Left forelimb (tissue), 1 donor: ENCODE results near the gene TNFRSF8.
A peak's percentile ranks its signal among the peaks of the same experiment; 100 is the strongest.

Experiments
- DNase-seq: peaks from one replicate; pipeline ENCODE4 v3.0.0-alpha.2; 2018; ENCODE audit warnings: low spot score

Gene TNFRSF8

GRCh38 chr1:12176298-12177118 is 113.4 kb downstream of the TNFRSF8 start:
- no peak for DNase-seq

GRCh38 chr1:12177156-12177998 is 114.3 kb downstream of the TNFRSF8 start:
- no peak for DNase-seq

DNA sequence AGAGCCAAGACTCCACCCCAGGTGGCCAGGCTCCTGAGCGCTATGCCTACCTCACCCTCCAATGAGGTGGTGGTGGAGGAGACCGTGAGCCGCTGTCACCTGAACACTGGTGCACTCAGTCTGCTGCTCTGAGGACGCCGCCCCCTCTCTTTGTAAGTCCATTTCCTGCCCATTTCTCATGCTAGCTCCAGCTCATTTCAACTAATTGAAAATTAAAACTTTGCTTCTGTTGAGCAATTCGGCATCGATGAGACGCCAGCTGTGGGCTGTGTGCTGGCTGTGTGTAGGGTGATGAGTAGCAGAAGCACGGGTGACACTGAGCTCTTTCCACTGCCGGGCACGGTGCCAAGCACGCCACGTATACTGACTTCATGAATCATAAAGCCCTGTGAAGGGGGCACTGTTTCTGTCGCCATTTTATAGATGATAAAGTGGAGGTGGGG is 114.9 kb downstream of the TNFRSF8 start:
- no peak for DNase-seq

- DNase-seq: no peak
Observed at GRCh38 chr1:12178511-12178910, 115.4 kb downstream of the TNFRSF8 start.

DNA sequence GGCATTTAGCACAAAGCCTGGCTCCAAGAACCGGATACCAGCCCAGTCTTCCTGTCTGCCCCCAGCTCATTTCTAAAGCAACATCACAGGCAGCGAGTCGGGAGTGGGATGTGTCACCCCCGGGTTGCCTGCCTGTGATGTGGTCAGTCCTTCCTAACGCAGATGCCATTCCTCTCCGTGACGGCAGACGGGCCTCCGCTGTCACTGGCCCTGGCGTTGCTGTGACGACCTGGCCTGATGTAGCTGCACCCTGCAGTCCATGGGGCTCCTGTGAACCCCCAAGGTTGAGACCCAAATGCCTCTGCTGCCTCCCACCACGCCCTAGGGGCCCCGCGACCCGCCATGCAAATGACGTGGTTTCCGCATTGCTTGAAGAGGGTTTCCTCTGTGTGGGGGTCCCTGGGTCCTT is 116.0 kb downstream of the TNFRSF8 start:
- DNase-seq: no peak

GRCh38 chr1:12179676-12180075 is 116.6 kb downstream of the TNFRSF8 start:
- no peak for DNase-seq

- DNase-seq: no peak
Observed at GRCh38 chr1:12180315-12180714, 117.2 kb downstream of the TNFRSF8 start.

DNA sequence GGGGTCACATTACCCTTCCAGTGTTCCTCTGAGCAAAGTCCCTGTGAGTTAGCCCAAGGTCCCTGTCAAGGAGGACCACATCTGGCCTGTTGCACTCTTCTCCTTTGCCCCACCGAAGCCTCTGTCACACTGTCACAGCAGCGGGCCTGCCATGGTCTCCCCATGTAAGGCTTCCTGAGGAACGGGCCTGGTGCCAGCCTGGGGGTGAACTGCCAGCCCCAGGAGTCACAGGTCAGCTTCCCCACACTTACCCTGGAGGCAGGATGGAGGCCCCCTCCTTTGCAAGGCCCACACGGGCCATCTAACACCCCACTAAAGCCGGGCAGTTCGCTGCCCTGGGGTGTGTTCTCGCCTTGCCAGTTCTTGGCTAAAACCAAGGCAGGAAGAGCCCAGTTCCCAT is 117.8 kb downstream of the TNFRSF8 start:
- DNase-seq: no peak

DNA sequence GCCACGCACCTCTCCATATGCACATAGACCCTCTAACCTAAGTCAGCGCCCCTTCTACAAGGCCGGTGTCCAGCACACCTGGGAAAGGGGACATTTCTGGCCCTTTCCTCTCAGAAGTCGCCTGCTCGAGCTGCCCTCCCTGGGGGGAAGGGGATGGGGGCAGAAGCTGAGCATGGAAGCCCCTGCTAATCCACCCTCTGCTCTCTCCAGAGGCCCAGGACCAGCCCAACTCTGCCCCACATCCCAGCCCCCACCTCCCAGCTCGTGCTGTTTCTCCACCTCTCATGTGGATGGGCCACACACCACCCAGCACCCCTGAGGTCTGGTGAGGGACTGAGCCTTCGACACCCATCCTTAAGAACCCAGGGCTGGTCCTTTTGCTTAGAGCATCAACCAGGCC is 118.5 kb downstream of the TNFRSF8 start:
- DNase-seq: no peak

DNA sequence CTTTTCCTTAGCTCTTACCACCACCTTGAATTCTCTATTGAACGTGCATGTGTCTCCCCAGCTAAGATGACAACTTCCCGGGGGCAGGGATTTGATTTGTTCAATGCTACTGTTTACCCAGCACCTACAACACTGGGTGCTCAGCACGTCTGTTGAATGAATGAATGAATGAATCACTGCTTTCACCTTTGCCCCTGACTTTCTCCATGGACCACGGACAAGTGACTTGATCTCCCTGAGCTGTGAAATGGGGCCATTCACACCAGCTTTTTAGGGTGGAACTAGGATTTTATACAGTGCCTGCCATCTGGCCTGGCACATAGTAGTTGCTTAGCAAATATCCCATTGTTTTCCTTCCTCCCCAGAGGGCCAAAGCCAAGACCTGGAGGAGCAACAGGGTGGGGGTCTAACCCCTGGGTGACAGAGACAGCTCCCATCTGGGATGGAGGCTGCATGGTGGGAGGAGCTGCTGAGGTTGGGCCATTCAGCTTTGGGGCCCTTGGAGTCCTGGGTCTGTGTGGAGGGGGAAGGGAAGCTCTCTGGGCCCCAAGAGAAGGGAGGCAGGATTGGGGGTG is 119.4 kb downstream of the TNFRSF8 start:
- no peak for DNase-seq

DNA sequence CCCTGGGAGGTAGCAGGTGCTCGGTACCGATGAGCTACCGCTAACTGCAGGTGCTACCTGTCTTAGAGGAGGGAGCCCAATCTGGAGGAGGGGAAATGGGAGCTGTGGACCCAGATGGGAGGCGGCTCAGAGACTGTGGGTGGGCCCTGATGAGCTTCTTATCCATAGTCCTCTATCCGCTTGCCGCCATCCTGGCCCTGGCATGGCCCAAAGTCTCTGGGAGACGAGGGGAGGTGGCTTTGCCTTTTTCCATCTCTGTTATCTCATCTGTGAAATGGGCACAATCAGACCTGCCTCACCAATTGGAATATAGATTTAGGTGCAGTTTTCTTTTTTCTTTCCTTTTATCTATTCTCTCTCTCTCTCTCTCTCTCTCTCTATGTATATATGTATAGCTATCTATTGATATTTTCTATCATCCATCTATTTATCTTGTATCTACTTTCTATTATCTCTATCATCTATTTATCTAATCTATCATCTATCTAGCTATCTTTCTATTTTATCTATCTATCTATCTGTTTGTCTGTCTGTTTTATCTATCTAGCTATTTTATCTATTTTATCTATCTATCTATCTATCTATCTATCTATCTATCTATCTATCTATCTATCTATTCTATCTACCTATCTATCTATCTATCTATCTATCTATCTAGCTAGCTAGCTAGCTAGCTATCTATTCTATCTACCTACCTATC is 120.1 kb downstream of the TNFRSF8 start:
- DNase-seq: no peak

DNA sequence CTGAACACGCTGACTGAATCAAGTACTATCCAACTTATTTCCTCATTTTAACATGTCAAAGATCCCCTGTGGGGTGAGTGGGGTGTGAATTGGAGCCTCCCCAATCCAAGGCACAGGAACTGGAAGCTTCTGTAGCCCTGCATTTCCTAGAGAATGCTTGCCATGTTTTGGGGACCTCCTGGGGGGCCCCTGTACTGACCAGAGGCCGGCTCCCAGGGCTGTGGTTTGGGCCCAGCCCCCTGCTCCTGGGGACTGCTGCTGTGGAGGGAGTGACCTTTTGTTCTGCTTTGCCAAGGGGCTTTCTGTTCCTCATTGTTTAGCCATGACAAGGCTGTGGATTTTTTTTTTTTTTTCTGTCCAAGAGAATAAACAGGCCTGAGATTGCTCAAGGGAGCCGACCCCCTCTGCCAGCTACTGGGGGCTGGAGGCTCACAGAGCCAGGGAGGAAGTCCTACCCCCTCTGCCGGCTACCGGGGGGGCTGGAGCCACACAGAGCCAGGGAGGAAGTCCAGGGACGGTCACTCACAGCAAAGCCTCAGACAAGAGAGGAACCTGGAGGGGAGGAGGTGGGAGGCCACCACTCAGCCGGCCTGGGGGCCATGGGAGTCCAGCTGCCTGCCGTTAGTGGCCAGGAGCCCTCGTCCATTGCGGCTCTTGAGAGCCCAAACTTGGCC is 121.0 kb downstream of the TNFRSF8 start:
- peak; percentile 73 for DNase-seq

DNA sequence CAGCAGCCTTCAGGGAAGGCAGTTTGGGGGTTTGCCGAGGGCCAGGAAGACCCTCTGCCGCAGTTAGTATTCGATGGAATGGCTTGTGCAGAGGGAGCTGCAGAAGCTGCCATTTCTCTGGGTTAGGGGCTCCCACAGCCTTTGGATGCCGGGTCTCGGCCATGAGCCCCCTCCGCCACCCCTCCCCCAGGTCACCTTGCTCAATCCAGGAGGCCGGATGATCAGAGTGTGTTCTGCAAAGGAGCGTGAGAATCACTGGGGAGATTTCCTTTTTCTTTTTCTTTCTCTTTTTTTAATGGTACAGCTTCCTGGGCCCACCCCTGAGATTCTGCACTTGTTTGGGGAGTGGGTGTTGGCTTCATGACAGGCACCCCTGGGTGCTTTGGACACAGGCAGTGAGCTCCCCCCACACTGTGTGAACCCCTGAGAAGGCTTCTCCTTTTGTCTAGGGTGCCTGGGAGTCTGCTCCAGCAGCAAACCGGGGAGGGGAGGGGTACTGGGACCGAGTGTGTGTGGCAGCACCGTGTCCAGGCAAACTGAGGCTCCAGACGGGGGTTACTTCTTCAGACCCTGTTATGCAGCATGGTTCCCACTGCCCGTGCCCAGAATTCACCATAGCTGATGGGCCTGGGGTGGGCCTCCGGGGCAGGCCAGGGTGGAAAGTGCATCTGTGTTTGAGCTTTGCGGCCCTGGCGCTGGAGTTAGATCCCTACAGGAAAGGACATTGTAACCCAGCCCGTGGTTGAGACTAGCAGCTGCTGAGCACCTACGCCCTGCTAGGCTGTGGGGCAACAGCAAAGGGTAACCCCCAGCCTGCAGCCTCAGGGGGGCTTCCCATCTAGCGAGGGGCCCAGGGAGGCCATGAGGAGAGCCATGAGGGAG is 122.2 kb downstream of the TNFRSF8 start:
- DNase-seq: no peak

DNA sequence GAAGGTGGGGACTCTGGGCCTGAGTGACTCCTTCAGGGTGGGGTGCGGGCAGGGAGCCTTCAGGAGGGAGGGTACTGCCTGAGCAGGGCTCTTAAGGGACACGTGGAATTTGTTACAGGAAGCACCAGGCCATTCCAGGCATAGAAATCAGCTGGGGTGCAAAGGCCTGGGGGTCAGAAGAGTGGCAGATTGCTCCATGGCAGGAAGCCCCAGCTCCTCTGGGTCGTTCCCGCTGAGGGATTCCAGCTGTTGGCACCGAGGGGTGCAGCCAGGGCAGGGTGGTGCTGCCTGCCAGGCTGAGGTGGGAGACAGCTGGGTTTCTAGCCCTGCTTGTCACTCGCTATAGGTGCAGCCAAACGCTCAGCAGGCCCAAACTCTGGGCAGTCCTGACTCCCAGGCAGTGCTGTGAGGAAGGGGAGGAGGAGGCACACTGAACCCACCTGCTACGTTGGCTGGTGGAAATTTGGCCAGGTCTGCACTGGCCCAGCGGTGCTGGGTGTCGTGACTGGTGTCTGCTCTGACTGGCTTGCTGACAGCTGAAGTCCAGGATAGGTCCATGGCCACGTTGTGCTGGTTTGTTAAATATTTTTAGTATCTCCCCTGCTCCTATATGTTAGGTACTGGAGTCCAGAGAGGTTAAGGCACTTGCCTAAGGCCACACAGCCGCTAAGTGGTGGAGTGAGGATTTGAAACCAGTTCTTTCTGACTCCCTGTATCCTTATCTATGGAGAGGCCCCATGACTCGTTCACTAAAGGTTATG is 123.0 kb downstream of the TNFRSF8 start:
- no peak for DNase-seq

DNA sequence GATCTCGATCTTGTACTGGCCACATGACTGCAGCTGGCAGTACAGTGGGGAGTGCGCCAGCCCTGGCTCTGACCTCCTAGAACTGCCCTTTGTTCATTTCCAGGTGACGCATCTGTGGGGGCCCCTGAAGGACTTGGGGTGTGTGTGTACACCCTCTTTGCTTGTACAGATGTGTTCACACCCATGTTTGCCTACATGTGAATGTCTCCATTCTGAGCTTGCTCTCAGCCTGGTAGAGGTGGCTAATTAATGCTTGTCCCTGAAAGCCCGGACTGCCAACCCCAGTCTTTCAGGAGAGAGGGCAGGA is 123.5 kb downstream of the TNFRSF8 start:
- no peak for DNase-seq

DNA sequence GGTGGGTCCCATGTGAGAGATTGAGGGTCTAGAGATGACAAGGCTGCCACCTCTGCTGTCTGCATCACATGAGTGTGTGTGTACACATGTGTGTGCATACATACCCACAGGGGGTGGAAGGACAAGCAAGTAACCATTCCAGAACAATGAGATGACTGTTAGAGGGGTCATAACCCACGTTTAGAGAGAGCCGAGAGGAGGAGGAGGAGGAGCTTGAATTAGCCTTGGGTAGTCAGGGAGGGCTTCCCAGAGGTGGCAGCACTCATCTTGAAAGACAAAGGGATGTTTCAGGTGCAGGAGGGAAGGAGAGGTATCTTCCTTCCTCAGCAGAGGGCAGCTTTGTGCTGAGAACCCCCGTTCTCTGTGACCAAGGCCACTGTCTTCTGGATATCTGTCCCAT is 125.0 kb downstream of the TNFRSF8 start:
- DNase-seq: no peak

GRCh38 chr1:12188657-12189327 is 125.7 kb downstream of the TNFRSF8 start:
- DNase-seq: no peak

DNA sequence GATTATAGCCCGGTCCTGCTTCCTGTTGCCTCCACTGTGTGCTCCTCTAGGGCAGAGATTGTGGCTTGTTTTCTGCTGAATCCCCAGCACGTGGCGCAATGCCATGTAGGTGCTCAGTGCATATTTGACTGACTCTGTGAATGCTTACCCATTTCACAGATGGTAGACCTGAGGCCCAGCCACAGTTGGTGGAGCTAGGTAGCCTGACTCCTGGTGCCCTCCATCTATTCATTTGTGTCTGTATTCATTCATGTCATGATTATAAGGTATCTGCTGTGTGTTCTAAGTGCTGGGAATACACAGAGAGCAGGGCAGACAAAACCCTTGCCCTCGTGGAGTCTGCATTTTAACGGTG is 126.2 kb downstream of the TNFRSF8 start:
- no peak for DNase-seq

GRCh38 chr1:12191242-12192032 is 128.3 kb downstream of the TNFRSF8 start:
- DNase-seq: no peak
